T47D (cell line): ENCODE measurements around the gene FRMPD1.
"Not testable (repeated sequence)": the region's sequence is repeated elsewhere in the genome, so short reads cannot be mapped to it uniquely, and the experiment has no call there.

Source experiments
- DNase-seq, 2 experiments: peaks; one replicate each; pipeline versions ENCODE4 v3.0.0 to v3.0.0-alpha.2; 2011 to 2012; ENCODE audit warnings: low read depth in 1 of 2, low spot score in 1 of 2
- JUND ChIP-seq: IDR thresholded peaks from 2 replicates; pipeline ENCODE4 v1.6.1; 2012; ENCODE audit warnings: low read depth
- in situ Hi-C: cut with HindIII; loops from 2 replicates; pipeline ENCODE4 v1.10.0; 2016; ENCODE audit warnings: low sequenced_read_pairs, low pct_unique_long_range_greater_than_20kb

The FRMPD1 gene

GRCh38 chr9:37752642-37753488 is 102.1 kb downstream of the FRMPD1 start:
- DNase-seq: no peak
- in situ Hi-C loops: no loop called here
- no peak for TF ChIP-seq JUND

GRCh38 chr9:37753489-37754190 is 102.9 kb downstream of the FRMPD1 start, which contains the start of gene TRMT10B:
Gene TRMT10B (plus strand): TSS chr9:37753805. CDS start chr9:37761932, 8,127 bp downstream.
- peak; percentile 64 to 81 for DNase-seq
- in situ Hi-C loops: no loop called here
- no peak for TF ChIP-seq JUND

- no peak for TF ChIP-seq JUND
- in situ Hi-C loops: no loop called here
These were observed 108.0 kb downstream of the FRMPD1 start for GRCh38 chr9:37758747-37759146.

GRCh38 chr9:37760416-37761161 is 109.8 kb downstream of the FRMPD1 start:
- no peak for DNase-seq
- in situ Hi-C loops: no loop called here
- TF ChIP-seq JUND: no peak

More at GRCh38 chr9:37758747-37759146, 108.0 kb downstream of the FRMPD1 start:
- DNase-seq: no peak

GRCh38 chr9:37761511-37761910 is 110.8 kb downstream of the FRMPD1 start:
- in situ Hi-C loops: no loop called here
- TF ChIP-seq JUND: no peak
- no peak for DNase-seq

GRCh38 chr9:37765263-37765662 is 114.5 kb downstream of the FRMPD1 start:
- in situ Hi-C loops, DNase-seq: not testable (repeated sequence)

- no peak for TF ChIP-seq JUND
- in situ Hi-C loops: no loop called here
These were observed 118.6 kb downstream of the FRMPD1 start for GRCh38 chr9:37769306-37769705.

GRCh38 chr9:37769995-37770394 is 119.2 kb downstream of the FRMPD1 start:
- in situ Hi-C loops: no loop called here

More at GRCh38 chr9:37769306-37769705, 118.6 kb downstream of the FRMPD1 start:
- DNase-seq: no peak

GRCh38 chr9:37775216-37775919 is 124.6 kb downstream of the FRMPD1 start:
- in situ Hi-C loops: no loop called here
- DNase-seq: no peak
- no peak for TF ChIP-seq JUND

More at GRCh38 chr9:37769995-37770394, 119.2 kb downstream of the FRMPD1 start:
- TF ChIP-seq JUND: no peak
- no peak for DNase-seq

- DNase-seq: no peak
- TF ChIP-seq JUND: no peak
- in situ Hi-C loops: no loop called here
These were observed 125.6 kb downstream of the FRMPD1 start for GRCh38 chr9:37776328-37776727.

- no peak for TF ChIP-seq JUND
- DNase-seq: no peak
- in situ Hi-C loops: no loop called here
These were observed 127.8 kb downstream of the FRMPD1 start for GRCh38 chr9:37778534-37778933.

- no peak for DNase-seq
- in situ Hi-C loops: no loop called here
- no peak for TF ChIP-seq JUND
These were observed 133.5 kb downstream of the FRMPD1 start for GRCh38 chr9:37784291-37784615.
